Cardiac fibroblast (primary cell): ENCODE measurements around the gene EPHA3.

Experiments used
- DNase-seq, 2 donors: peaks; one replicate each; pipeline versions ENCODE4 v3.0.0 to v3.0.0-alpha.2; 2010; ENCODE audit warnings: low read depth in 2 of 2
- H3K4me3 ChIP-seq, 2 donors: replicated peaks in 1 of 2; 1 replicate in 1 of 2; 2 replicates in 1 of 2; pipeline ENCODE4 v1.5.1; 2011; ENCODE audit warnings: low read depth in 2 of 2, low read length in 2 of 2, mild to moderate bottlenecking in 2 of 2, moderate library complexity in 1 of 2
- CTCF ChIP-seq: IDR thresholded peaks from one replicate; pipeline ENCODE4 v1.5.1; 2011; ENCODE audit warnings: low read depth, mild to moderate bottlenecking, low read length, inconsistent platforms

Gene EPHA3

DNA sequence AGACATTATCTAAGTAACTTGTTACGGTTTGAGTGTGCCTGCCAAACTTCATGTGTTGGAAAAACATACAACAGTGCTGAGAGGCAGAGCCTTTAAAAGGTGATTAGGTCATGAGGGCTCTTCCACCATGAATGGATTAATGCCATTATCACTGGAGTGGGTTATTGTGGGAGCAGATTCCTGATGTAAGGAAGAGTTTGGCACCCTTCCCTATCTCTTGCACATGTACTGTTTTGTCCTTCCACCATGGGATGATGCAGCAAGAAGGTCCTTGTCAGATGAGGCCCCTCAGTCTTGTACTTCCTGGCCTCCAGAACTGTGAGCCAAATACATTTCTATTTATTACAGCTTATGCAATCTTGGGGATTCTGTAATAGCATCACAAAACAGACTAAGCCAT lies 413.9 kb downstream of the EPHA3 start:
- H3K4me3 ChIP-seq = no peak overlapping the region
- DNase-seq = peak; percentile 59 to 83
- TF ChIP-seq CTCF = no peak

GRCh38 chr3:89522155-89522554 lies 414.7 kb downstream of the EPHA3 start:
- TF ChIP-seq CTCF = no peak
- DNase-seq = peak in 1 of 2 donors; percentile 20
- H3K4me3 ChIP-seq = no peak overlapping the region

DNA sequence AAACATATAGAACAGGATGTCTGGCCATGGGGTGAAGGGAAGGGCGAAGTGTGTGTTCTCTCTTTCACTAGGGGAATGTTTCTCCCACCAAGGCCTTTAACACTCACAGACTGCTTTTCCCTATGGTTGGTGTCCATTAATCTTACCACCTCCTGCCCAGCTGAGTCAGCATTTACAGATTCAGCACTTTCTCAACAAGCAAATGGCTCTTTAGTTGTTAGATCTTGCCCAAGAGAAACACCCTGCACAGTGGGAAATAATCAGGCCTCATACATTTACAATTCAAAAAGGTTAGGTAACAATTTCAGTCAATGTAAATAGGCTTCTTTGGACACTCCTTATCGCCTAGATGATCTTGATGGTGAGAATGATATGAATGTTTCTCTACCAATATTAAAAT lies 418.2 kb downstream of the EPHA3 start:
- no peak overlapping the region for H3K4me3 ChIP-seq
- DNase-seq = no peak
- no peak for TF ChIP-seq CTCF

DNA sequence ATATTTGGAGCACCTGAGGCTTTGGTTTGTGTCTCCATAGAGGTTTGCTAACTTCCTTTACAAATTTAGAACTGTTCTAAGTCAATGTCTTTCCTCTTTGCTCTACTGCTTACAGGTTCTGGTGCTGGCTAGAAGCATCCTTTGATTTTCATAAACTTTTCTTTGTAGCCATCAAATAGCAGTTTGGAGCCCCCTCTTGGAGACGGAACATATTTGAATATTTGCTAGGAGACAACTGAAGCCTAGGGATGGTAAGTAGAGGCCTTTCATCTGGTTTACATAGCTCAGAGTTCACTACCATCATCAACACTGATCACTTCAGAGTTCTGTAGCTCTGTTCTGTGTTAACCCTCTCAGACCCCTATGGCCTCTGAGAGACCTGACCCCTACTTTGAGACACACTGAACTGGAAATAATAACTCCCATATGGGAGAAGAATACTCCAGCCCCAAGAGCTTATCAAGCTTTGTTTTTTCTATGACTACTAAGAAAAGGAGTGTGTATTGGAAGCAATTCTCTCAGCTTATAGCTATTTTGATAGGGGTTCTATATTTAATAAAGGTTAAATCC lies 420.4 kb downstream of the EPHA3 start:
- DNase-seq = no peak
- no peak for TF ChIP-seq CTCF
- no peak overlapping the region for H3K4me3 ChIP-seq
